Esophagus mucosa (tissue), 1 donor: ENCODE measurements around the gene TRIM41. TPM values are rescaled to one million over a fixed set of nuclear protein-coding genes. Genes with fewer than 3 reads are reported as not detected.
"Not testable (repeated sequence)": the region's sequence is repeated elsewhere in the genome, so short reads cannot be mapped to it uniquely, and the experiment has no call there.

Experiments
- ATAC-seq: fragments of 200-7000 bp; cut with Tn5 transposase; one replicate; pipeline ENCODE4 v1.9.1; 2020
- total RNA-seq: library from RNA; stranded (reverse); gene quantifications from one replicate; pipeline ENCODE4 v1.2.4, GENCODE V29; 2023
- donor health status: DM: yes; HTN: yes; CAD: no.

Gene TRIM41
- 16.4 TPM for total RNA-seq

DNA sequence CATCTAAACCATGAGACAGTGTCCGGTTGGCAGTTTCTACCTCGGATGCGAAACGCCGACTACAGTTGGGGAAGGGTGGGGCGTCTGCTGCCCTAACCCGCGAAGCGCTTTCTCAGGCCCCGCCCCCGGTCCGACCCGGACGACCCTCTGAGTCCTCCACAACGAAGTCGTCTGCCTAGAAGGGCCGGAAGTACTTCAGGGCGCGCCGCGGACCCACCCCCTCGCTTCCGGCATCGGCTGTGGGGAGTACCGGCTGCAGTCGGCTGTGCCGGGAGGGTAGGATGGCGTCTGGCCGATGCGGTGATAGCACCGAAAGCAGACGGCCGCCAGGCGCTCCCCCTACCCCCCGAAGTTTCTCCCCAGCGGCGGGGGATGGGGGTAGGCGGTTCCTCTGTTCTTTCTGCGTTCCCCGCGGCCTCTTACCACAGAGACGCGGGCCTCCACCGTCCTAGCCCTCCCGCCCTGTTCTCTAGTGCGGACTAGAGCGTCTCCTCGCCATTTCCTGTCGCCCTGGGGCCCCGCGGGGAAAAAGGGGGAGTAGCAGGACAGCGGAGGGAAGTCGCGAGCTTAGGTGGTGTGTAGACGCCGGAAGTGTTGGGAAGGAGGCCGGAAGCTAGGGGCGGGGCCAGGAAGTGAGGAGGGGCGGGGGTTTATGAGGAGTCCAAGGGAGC, at the start of gene TRIM41:
Gene TRIM41 (plus strand): TSS at position 224 of the 671 bp plus-strand sequence. CDS start 719 bp downstream, outside the sequence.
- ATAC-seq: peak; percentile 80

DNA sequence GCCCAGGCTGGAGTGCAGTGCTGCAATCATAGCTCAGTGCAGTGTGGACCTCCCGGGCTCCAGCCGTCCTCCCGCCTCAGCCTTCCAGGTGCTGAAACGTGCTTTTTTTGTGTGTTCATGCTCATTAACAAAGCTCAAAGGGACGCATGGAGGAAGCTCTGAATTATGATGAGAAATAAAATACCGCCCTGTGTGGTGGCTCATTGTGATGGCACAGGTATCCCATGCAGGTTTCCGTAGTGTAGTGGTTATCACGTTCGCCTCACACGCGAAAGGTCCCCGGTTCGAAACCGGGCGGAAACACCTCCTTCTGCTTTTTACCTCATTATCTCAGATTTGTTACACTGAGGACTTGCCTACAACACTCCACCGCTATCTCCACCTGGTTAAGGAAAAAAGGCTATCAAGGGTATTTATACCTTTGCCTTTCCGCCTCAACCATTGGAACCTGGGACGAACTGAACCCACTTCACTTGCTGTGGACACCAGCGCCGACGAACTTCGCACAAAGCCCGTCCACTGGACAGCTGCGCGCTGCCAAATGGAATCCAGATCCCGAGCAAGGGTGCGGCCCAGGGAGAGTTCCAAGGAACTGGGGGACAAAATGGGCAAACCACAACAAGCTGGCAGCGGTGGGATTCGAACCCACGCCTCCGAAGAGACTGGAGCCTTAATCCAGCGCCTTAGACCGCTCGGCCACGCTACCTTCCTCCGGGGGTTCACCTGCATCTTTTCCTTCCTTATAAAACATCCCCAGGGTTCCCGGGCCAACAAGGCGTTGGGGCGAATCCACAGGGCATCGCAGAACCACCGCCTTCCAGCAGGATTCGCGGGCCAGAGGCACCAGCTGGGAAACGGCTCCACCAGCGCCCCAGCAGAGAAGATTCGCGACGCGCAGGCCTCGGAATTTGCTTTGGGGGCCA, 49.4 kb upstream of the TRIM41 start:
- ATAC-seq: peak; percentile 59

DNA sequence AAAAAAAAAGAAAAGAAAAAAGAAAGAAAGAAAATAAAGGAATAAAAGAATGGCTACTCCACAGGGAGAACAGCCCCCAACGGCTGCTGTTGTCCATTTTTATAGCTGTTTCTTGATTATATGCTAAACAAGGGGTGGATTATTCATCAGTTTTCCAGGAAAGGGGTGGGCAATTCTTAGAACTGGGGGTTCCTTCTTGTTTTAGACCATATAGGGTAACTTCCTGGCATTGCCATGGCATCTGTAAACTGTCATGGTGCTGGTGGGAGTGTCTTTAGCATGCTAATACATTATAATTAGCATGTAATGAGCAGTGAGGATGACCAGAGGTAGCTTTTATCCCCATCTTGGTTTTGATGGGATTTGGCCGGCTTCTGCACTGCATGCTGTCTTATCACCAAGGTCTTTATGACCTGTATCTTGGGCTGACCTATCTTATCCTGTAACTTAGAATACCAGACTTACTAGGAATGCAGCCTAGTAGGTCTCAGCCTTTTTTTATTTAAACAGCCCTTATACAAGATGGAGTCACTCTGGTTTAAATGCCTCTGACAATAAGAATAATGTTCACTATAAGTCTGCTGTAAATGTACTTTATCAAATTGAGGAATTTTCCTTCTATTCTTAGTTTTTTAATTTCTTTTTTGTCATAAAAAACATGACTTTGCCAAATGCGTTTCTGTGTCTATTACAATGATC, 46.7 kb upstream of the TRIM41 start:
- ATAC-seq: no peak

DNA sequence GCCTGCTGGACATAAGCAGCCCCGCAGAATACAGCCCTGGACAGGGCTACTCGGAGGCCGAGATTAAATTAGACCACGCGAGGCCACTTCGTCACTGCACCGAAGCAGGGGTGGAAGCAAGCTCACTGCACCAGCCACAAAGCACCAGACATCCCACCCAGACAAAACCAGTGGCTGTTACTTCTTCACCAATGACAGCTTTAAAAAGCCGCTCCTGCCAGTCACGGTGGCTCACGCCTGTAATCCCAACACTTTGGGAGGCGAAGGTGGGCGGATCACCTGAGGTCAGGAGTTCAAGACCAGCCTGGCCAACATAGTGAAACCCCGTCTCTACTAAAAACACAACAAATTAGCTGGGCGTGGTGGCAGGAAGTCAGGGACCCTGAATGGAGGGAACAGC, 45.5 kb upstream of the TRIM41 start:
- ATAC-seq: not testable (repeated sequence)

DNA sequence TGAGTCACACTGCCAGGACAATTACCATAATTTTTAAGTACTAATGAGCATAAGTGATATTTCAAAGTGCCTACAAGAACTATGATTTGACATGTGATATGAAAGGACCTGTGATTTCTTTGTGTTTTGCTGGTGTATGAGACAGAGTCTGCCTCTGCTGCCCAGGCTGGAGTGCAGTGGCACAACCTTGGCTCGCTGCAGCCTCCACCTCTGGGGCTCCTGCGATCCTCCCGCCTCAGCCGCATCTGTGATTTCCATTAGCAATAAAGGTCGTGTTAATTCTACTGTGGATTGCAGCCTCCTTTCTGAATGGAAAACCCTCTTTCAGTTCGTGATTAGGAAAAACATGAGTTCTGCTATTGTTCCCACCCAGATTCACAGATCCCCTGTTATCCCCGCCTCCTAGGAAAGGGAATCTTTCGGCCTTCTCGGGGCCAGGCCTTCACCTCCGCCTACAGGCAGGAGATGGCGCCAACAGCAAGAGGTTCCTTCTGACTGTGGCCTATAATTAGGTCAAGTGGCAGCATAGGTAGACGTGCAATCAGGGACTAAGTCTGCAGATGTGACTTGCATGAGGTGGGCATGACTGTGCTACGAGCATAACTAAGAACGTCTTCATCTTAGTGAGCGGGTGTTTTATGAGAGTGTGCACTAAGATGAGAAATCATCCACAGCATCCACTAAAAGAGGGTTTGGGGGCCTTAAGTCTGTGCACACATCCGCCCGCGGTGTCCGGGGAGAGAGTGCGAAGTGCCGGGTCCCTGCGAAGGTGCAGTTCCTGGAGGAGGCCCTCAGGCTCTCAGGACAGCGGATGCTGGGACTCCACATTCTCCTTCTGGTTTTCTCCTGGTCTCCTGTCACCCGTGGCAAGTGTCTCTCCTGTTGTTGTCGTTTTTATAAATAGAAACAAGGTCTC, 41.2 kb upstream of the TRIM41 start:
- ATAC-seq: peak; percentile 76

DNA sequence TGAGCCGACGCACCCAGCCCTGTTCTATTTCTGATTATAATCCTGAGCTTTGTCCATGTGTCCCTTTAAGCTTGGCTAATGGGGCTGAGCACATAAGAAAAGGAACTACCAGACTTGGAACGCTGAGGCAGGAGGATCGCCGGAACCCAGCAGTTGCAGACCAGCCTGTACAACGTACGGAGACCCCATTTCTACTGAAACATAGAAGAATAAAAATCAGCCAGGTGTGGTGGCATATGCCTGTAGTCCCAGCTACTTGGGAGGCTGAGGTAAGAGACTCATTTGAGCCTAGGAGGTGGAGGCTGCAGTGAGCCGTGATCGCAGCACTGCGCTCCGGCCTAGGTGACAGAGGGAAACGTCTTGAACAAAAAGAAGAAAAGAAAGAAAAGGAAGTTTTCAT, 40.4 kb upstream of the TRIM41 start:
- ATAC-seq: no peak

DNA sequence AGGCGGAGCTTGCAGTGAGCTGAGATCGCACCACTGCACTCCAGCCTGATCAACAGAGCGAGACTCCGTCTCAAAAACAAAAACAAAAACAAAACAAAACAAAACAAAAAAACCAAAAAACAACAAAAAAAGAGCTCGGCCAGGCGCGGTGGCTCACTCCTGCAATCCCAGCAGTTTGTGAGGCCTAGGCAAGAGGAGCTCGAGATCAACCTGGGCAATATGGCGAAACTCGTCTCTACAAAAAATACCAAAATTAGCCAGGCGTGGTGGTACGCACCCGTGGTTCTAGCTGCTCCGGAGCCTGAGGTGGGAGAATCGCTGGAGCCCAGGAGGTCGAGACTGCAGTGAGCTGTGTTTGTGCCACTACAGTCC, 38.2 kb upstream of the TRIM41 start:
- no peak for ATAC-seq

DNA sequence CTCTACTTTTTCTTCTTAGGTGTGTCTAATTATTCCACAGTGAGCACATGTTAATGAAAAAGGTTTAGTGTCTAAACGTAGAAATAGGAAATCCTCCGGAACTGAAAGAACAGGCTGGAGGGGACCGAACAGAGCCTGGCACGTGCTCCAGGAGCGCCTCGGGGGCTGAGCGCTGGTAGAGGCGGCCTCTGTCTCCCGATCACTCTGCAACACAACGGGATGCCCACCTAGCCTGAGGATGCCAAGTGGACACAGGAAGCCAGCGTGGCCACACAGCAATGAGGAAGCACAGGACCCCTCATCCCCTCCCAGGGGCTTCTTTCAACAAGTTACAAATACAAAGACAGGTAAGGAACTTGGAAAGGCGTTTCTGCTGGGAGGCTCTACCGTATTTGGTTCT, 37.5 kb upstream of the TRIM41 start:
- ATAC-seq: no peak

DNA sequence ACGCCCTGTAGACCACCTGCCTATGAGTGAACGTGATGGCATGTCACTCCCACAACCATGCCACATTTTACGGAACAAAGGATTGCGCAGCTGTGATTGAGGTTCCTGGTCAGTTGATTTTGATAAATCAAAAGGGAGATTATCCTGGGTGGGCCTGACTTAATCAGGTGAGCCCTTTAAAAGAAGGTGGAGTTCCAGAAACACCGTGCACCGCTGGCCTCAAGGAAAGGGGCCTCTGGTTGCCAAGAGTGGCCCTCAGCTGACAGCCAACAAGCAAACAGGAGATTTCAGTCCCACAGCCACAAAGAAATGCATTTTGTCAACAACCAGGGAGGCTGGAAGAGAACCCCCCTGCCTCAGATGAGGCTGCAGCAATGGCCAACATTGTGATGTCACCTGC, 37.1 kb upstream of the TRIM41 start:
- no peak for ATAC-seq

DNA sequence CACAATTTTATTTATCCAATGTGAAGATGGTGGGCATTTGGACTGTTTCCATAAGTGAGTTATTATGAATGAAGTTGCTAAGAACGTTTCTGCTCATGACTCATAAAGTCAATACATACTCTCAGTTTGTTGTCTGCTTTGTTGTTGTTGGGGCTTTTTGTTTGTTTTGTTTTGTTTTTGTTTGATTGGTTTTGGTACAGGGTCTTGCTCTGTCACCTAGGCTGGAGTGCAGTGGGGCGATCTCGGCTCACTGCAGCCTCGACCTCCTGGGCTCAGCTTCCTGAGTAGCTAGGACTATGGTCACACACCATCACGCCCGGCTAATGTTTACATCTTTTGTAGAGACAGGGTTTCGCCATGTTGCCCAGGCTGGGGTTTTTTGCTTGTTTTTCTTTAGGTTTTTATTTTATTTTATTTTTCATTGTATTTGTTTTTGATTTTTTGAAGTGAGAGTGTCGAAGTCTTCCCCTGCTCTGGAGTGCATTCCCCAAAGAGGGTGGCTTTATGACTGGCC, 36.0 kb upstream of the TRIM41 start:
- no peak for ATAC-seq

DNA sequence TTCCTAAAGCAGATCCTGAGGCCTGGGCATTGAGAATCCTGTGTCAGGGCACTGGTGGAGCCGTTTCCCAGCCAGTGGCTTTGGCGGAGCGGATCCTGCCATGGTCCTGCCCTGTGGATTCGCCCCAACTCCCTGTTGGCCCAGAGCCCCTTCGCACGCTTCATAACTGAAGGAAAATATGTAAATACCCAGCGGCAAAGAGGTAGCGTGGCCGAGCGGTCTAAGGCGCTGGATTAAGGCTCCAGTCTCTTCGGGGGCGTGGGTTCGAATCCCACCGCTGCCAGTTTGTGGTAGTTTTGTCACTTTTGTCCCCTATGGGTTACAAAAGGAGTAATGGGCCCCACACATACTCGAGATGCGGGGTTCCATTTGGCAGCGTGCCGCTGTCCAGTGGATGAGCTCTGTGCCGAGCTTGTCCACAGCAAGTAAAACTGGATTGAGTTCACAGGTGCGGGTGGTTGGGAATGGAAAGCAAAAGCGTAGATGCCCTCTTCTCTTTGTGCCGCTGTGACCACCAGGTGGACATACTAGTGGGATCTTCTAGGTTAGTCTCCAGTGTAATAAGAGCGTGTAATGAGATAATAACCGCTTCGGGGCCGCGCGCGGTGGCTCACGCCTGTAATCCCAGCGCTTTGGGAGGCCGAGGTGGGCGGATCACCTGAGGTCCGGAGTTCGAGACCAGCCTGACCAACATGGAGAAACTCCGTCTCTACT, 35.4 kb upstream of the TRIM41 start:
- ATAC-seq: peak; percentile 10

DNA sequence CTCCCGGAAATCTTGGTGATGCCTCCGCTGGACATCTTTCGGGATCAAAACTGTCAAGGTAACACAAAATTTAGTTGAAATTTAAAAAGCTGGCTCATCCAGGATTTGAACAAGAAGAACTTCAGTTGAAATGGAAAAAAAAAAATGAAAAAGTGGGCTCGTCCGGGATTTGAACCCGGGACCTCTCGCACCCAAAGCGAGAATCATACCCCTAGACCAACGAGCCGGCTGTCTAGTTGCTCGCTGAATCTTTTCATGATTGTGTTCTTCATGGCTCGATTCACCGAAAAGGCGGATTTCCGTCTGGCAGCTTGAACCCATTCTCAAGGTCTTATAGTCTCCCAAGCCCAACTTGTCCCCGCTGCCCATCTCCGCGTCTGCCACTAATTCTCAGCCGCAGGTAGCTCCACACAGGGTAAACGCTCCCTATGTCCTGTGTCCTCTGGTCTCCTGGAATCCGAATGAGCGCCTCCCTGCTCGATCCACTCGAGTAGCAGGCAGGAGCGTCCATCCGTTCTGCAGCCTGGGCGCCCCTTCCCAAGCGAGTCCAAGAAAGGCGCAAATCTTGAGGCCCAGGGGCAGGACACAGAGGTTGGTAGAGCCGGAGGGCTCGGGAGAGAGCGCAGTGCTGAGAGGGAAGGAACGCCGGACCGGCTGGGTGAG, 34.2 kb upstream of the TRIM41 start:
- peak; percentile 5 for ATAC-seq

DNA sequence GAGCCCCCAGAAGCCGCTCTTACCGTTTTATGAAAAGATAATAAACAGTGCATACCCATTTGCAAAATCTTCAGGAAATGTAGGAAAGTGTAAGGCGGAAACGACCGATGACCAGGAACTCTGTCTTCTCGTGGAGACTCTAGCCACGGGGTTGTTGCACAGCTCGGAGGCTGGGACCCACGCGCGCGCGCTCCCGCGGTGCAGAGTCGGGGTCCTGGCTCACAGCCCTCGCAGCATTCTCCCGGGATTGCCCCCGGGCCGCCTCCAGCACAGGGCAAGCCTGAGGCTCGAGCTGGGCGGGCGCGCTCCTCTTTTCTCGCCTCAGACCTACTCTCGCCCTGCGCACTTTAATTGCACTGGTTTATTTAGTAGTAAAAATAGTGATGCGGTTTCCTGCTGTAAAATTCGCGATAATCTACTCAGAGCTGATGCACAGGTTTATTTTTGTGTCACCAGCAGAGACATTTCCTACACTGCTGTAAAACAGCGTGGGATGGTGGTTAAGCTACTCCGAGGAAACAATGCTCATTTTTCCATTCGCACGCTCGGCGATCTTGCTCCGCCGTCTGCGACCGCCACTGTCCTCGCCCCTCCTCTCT, 33.6 kb upstream of the TRIM41 start:
- ATAC-seq: no peak

DNA sequence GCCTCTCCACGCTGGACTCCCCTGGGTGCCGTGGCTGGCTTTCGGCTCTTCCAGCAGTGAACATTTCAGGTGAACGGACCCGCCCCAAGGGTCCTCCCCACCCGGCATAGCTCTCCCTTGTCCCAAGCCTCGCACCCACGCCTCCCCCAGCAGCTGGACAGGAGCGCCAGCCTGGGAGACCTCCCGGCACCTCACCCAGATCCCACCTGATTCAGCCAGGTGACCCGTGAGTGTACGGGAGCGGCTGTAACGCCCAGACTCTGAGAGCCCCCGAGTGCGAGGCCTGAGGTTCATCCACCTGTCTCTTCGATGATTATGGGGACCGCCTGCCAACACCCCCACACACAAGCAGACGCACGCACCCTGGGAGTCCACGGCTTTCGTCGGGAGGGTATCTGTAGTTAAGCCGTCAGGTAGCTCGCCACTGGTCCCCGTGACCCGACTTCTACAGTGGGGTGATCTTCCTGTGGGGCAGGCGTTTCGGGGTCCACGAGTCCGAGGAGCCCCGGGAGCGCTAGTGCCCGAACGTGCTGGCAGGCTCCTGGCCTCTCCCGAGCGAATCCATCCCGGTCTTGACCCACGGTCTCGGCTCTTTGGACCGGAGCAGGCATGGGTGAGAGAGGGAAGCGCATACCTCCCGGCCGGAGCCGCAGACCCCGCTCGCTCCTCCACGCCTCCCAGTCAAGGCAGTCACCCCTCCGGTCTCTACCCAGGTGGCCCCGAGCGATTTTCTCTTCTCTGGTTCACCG, 32.9 kb upstream of the TRIM41 start:
- no peak for ATAC-seq

DNA sequence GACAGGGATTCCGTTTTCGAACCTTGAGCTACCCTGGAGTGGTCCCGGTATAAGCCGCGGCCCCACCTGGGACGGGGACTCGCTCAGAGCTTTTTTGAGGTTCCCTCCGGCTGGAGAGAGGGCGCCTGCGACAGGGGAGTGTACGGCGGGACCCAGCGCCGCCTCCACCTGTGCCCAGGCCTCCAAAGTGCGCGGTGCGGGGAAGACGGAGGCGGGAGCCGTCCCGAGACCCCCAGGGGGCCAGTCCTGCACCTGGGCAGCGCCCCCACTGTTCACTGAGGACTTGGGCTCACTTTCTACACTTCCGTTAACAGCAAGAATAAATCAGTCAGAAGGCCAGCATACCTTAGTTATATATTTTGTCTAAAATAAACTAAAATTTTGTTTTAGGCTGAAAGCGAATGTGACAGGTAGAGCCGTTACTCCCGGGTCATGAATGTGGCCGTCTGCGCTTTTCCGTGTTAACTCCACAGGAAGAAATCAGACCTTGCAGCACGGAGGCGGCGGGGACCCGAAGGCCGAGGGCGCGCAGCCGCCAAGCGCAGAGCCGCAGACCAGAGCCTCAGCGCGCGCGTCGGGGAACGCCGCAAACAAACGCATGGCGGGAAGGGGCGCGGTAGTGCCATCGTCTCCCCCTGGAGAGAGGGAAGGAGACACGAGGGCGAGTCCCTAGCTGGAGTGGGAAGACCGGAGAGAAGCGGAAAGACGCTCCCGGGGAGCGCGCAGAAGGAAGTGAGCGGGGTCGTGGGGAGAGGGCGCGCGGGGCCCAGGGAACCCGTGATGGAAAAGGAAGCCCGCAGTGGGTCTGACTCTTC, 32.2 kb upstream of the TRIM41 start:
- ATAC-seq: peak; percentile 0

DNA sequence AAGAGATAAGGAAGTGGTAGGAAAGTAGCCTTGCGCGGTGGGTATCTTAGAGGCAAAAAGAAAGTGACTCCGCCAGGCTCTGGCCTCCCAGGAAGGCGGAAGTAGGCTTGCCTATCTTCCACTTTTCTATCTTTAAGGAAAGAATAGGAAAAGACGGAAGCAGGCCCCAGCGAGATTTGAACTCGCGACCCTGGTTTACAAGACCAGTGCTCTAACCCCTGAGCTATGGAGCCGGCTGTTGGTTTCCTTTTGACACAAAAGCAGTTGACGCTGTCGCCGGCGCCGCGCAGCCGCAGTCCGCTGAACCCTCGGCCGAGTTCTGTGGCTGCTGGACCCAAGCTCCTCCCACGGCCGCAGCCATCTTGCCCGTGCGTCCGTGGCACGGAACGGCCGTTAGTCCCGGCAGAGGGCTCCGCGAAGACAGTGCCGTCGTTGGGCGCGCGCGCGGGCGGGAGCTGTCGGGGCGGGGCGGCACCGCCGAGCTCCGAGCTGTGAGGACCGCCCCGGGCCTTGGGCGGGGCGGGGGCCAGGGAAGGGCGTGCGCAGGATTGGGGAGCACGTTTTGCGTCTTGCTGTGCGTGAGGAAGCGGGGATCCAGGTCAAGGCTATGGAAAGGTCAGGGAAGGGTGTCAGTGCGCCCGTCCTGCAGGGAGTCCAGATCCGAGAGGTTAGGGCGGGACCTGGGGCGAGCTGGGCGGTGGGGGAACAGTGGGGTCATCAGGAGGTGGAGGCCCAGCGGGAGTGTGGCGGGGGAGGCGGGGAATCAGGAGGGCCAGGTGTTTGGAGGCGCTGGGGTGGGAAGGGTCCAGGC, 31.4 kb upstream of the TRIM41 start:
- ATAC-seq: peak; percentile 85

DNA sequence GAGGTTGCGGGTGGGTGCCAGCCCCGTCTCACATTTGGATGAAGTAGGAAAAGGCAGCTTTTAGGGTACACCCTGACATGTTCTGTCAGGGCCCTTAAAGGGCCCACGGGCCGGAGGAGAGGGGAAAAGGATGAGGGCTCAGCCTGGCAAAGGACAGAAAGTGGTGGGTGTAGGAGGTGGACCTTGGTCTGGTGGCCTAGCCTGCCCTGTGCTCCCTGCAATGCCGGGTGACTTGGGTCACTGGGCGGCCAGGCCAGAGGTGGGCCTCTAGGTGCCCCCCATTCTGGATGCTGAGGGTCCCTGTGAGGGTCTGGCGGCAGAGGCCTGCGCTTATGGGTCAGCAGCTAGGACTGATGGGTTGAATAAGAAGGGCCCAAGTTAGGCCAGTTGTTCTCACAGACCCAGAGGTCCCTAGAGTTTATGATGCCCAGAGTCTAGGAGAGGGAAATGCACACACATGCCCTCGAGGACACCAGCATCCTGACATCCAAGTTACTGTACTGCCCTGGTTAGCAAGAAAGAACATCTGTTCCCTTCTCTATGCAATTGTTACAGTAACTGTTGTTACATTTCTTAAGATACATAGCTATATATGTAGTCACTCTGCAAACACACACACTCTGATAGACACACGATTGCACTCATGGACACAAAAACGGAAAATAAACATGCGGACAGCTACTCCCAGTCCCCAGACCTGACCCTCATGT, 30.6 kb upstream of the TRIM41 start:
- no peak for ATAC-seq
